IPS DF 19.7 (cell line): ENCODE results near the gene MAPKAPK3.

Experiments used
- DNase-seq: peaks from one replicate; pipeline ENCODE4 v3.0.0-alpha.2; 2013; ENCODE audit warnings: low read depth, low spot score

Gene MAPKAPK3

GRCh38 chr3:50587373-50587772 lies 29.6 kb upstream of the MAPKAPK3 start:
- no peak for DNase-seq

GRCh38 chr3:50587806-50588758 lies 28.9 kb upstream of the MAPKAPK3 start:
- no peak for DNase-seq

DNA sequence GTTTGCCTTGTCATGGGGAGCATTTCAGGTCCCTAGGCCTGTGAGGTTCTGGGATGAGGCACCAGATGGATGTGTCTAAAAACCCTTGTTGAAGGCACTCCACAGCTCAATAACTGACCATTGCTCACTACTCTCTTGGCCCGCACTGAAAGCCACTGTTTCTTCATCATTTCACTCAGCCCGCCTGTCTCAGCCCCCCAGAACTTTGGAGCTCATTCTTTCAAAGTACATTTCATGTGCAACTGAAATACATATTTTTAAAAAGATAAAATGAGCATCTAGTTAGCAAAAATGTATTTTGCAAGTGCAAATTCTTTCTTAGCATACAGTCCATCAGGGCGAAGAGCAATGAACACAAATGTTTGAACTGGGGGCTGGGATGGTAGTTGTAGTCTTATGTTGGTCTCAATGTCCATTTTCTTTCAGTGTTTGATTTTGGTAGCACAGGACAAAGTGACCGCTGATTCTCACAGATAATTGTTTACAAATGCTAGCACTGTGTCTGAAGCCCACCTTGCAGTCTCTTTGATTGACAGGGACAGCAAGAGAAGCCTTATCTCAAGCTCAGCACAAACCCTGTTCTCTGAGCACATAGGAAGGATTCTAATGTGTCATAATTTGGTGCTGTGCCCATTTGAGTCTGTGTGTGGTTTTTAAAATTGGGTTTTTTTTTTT lies 28.1 kb upstream of the MAPKAPK3 start:
- no peak for DNase-seq

DNA sequence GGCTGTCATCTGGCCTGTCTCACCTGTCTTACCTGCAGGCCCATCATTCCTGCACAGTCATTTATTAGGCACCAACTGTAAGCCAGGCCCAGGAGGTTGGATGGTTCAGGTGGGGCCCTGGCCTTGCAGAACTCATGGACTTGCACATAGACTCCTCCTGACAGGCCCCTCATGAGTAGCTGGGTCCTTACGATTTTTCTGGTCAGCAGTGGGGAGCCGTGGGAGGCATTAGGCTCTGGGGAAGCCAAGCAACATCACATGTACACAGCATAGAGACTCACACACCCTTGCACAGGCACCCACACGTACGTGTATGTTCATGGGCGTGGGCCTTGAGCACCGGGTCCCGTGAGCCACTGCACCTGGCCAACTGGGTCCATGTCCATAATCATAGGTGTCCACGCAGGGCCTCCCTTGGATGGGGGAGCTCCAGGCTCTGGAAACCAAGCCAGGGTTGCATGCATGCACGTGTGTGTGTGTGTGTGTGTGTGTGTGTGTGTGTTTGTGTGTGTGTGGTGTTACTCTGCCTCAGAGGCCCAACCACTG lies 25.7 kb upstream of the MAPKAPK3 start:
- no peak for DNase-seq

GRCh38 chr3:50592568-50592967 lies 24.4 kb upstream of the MAPKAPK3 start:
- DNase-seq: no peak

- DNase-seq: no peak
These were observed 22.6 kb upstream of the MAPKAPK3 start for GRCh38 chr3:50594253-50594785.

DNA sequence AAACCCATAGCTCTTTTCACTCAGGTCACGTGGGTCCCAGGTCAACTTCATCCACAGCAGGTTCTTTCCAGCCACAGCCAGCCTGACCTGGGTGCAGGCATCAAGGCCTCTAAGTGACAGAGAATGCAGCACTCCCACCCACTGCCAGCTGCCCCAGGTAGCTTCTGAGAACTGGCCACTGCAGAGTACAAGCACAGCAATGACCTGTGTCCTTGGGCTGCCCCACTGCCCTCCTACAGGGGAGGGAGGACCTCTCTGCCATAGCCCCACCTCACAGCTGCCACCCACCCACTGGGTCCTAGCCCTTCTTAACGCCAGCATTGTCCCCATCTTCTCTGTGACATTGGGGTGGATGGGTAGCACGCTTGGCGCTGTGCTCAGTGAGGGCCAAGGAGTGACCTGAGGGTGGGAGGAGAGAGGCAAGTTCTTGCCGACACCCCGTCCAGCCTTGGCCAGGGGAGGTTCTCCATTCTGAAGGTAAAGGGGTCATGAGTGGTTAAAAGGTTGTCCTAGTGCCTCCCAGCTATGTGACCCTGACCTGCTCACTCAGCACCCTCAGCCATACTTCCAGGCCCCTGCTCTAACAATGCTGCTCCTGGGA lies 17.7 kb upstream of the MAPKAPK3 start:
- DNase-seq: no peak

DNA sequence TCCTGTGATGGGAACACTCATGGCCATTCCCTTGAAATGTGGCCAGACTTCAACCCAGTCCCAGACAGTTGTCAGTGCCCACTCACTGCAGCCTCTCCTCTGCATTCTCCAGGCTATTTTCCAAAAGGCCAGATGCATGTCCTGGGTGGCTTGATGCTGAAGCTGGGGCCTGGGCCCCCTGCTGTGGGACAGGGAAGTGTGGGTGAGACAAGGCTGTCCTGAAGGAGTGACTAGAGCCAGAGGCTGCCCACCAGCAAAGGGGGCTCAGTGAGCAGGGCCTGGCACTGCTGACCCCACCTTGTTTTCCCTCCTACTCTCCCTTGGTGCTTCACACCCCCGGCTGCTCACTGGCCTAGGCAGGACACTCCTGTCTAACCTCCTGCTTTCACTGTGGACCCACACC lies 17.2 kb upstream of the MAPKAPK3 start:
- no peak for DNase-seq

GRCh38 chr3:50600141-50600753 lies 16.7 kb upstream of the MAPKAPK3 start:
- DNase-seq: no peak

- no peak for DNase-seq
These were observed 15.9 kb upstream of the MAPKAPK3 start for GRCh38 chr3:50600841-50601591.

- no peak for DNase-seq
These were observed 14.3 kb upstream of the MAPKAPK3 start for GRCh38 chr3:50602595-50603191.

DNA sequence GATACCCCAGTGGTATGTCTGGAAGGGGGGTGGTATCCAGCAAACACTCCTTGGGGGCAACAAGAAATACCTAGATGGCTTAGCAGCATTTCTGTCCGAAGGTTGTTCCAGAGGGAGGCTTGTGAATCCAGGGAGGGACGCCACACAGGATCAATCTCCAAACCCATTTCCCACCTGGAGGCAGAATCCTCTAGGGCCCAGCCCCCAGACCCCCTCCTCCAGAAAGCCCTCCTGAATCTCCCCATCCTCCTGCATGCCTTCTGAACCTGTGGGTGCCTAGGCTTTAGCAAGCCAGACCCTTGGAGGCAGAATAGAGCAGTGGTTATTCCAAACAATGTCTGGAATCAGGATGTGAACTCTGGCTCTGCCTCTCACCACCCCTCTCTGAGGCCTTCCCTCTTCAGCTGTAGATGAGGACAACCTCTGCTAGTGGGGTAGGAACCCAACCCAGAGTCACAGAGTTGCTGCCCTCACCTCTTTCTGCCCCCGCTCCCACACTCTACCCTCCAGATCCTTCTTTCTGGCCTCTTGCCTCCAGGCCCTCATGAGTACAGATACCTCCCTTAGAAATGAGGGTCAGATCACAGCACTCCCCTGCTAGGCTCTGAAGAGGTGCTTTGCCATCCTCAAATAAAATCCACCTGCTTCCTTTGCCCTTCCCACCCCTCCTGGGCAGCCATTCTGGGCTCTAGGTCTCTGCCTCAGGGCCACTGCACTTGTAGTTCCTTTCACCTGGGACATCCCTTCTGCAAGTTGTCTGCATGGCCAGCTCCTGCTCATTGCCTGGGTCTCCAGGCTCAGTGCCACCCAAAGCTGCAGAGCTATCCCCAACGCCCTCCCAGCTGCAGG lies 13.5 kb upstream of the MAPKAPK3 start:
- DNase-seq: no peak

DNA sequence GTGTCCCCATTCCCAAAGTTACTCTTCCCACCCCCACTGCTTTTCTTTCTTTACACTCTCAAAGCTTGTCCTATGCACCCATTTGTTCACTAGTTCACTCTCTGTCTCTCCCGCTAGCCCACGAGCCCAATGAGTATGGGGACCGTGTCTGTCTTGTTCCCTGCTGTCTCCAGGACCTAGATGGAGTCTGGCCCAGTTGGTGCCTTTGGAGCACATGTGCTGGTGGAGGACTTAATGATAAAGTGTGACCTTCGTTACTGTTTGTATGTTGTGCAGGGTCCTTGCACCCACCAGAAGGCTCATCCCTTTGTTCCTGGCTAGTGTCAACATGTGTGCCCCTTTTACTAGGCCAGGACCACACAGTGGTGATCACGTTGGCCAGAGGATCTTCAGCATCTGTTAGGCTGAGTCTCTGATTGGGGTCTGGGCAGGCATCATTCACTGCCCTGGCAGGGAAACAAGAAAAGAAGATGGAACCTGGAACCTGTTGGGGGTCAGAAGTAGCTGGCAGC lies 12.8 kb upstream of the MAPKAPK3 start:
- DNase-seq: no peak

- DNase-seq: no peak
These were observed 12.0 kb upstream of the MAPKAPK3 start for GRCh38 chr3:50604628-50605588.

GRCh38 chr3:50605901-50606326 lies 11.0 kb upstream of the MAPKAPK3 start:
- DNase-seq: no peak

DNA sequence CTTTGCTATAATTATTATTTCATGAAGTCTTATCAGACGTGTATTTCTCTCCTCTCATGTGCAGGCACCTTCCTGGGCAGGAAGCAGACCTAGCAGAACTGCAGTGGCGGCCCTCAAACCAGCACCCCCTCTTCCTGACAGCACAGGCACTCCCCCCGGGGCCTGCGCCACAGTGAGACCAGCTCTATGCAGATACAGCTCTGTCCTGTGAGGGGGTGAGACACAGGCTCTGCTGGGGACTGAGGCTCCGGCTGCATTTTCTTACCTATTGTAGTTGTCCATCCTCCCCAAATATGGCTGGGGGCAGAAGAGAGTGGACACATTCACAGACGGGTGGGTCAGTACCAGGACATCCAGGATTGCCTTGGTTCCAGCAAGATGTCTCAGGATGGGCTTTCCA lies 10.4 kb upstream of the MAPKAPK3 start:
- no peak for DNase-seq

- DNase-seq: no peak
These were observed 9.5 kb upstream of the MAPKAPK3 start for GRCh38 chr3:50607271-50608091.
